Endothelial cell of umbilical vein (primary cell): ENCODE results near the gene PDE8B.

Source experiments
- CTCF ChIP-seq, 2 donors: IDR thresholded peaks; 1 replicate in 1 of 2; 2 replicates in 1 of 2; pipeline ENCODE4 v1.5.1; 2011; ENCODE audit warnings: low read length in 2 of 2, mild to moderate bottlenecking in 2 of 2, moderate library complexity in 2 of 2, control low read depth in 1 of 2, inconsistent platforms in 1 of 2, low read depth in 1 of 2; ENCODE audit not compliant: insufficient read depth in 1 of 2; ENCODE audit errors: extremely low read depth in 1 of 2
- POLR2A ChIP-seq: IDR thresholded peaks from 2 replicates; pipeline ENCODE4 v1.6.1; 2012; ENCODE audit warnings: low read depth, mild to moderate bottlenecking, control low read depth, low read length

- TF ChIP-seq POLR2A = no peak
- TF ChIP-seq CTCF (IDR thresholded peaks at IDR 0.05; ENCODE audit: extremely low read depth in 1 of 2, insufficient read depth in 1 of 2, low read depth in 1 of 2, low read length in 2 of 2) = no peak
Measured at GRCh38 chr5:77311214-77311571, 100.7 kb downstream of the PDE8B start.
